ENCODE measurements around the gene HEMGN.

The HEMGN gene

DNA sequence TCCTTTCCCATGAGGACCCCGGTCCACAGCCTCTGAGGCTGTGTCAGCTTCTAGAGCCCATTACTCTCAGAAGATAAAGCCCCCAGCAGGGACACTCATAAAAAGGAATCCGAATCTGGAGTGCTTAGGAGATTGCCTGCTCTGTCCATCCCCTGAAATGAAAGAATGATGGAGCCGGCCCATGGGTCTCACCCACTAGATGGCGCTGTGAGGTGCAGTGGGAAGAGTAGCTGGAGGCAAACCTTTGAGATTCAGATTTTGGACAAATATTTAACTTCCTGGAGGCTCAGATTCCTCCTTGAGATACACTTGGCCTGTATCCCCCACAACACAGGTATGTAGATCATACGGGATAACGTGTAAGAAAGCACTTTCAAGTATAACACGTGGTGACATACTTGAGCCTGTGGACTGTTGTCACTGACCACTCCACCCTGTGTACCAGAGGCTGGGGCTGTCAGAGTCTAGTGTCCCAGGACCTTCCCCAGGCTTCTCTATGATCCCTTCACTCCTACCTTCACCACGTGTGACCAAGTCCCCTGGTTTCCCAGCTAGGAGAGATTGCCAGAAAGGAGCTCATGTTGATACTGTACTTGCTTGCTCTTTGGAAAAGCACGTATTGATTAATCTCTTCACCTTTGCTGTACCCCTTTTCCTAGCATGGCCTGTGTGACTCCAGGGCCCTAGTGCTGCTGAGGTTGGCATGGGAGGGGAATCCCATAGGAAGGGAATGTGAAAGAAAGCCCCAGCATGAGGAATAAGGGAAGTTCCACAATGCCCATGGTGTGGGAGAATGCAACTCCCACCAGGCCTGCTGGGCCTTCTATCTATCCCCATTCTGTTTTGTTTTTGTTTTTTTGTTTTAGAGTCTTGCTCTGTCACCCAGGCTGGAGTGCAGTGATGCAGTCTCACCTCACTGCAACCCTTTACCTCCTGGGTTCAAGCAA lies 47.8 kb downstream of the HEMGN start:
- no peak for TF ChIP-seq SPI1 (IDR thresholded peaks at IDR 0.05; ENCODE audit: borderline replicate concordance, low read depth)
- no peak for TF ChIP-seq POLR2AphosphoS5 (IDR thresholded peaks at IDR 0.05; ENCODE audit: low read depth)
- TF ChIP-seq, protein P1, sequence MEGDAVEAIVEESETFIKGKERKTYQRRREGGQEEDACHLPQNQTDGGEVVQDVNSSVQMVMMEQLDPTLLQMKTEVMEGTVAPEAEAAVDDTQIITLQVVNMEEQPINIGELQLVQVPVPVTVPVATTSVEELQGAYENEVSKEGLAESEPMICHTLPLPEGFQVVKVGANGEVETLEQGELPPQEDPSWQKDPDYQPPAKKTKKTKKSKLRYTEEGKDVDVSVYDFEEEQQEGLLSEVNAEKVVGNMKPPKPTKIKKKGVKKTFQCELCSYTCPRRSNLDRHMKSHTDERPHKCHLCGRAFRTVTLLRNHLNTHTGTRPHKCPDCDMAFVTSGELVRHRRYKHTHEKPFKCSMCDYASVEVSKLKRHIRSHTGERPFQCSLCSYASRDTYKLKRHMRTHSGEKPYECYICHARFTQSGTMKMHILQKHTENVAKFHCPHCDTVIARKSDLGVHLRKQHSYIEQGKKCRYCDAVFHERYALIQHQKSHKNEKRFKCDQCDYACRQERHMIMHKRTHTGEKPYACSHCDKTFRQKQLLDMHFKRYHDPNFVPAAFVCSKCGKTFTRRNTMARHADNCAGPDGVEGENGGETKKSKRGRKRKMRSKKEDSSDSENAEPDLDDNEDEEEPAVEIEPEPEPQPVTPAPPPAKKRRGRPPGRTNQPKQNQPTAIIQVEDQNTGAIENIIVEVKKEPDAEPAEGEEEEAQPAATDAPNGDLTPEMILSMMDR (IDR thresholded peaks at IDR 0.05; ENCODE audit: insufficient read depth, low read length): peak; percentile 72
- TF ChIP-seq, protein P2, sequence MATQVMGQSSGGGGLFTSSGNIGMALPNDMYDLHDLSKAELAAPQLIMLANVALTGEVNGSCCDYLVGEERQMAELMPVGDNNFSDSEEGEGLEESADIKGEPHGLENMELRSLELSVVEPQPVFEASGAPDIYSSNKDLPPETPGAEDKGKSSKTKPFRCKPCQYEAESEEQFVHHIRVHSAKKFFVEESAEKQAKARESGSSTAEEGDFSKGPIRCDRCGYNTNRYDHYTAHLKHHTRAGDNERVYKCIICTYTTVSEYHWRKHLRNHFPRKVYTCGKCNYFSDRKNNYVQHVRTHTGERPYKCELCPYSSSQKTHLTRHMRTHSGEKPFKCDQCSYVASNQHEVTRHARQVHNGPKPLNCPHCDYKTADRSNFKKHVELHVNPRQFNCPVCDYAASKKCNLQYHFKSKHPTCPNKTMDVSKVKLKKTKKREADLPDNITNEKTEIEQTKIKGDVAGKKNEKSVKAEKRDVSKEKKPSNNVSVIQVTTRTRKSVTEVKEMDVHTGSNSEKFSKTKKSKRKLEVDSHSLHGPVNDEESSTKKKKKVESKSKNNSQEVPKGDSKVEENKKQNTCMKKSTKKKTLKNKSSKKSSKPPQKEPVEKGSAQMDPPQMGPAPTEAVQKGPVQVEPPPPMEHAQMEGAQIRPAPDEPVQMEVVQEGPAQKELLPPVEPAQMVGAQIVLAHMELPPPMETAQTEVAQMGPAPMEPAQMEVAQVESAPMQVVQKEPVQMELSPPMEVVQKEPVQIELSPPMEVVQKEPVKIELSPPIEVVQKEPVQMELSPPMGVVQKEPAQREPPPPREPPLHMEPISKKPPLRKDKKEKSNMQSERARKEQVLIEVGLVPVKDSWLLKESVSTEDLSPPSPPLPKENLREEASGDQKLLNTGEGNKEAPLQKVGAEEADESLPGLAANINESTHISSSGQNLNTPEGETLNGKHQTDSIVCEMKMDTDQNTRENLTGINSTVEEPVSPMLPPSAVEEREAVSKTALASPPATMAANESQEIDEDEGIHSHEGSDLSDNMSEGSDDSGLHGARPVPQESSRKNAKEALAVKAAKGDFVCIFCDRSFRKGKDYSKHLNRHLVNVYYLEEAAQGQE (IDR thresholded peaks at IDR 0.05; ENCODE audit: insufficient replicate concordance, low read depth): no peak
- no peak for TF ChIP-seq GABPA (IDR thresholded peaks at IDR 0.05; ENCODE audit: low read depth)
- Histone ChIP-seq H3K27me3 (ENCODE audit: insufficient read depth, poor library complexity, severe bottlenecking) (no peaks in the 10 kb centered on the region), H3K4me3 (replicated peaks; ENCODE audit: insufficient read depth, low read length) (no peak overlapping the region), H3K27ac (replicated peaks) (no peak overlapping the region)
- DNase-seq (ENCODE audit: low read depth in 1 of 2, low spot score in 1 of 2): peak in 1 of 2 experiments; percentile 58

DNA sequence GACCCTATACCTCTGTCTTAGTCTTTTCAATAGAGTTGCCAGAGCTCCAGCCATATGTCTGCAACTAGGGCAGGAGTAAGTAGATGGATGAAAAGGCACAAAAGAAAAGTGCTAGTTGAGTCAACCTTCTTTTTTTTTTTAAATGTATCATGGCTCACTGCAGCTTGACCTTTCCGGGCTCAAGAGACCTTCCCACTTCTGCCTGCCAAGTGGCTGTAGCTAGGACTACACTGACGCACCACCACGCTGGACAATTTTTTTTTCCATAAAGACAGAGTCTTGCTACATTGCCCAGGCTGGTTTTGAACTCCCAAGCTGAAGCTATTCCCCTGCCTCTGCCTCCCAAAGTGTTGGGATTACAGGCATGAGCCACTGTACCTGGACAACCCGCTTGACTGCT lies 57.6 kb downstream of the HEMGN start:
- Histone ChIP-seq H3K4me3 (replicated peaks; ENCODE audit: insufficient read depth, low read length) (no peak overlapping the region), H3K27me3 (ENCODE audit: insufficient read depth, poor library complexity, severe bottlenecking) (no peaks in the 10 kb centered on the region), H3K27ac (replicated peaks) (no peak overlapping the region)
- no peak for DNase-seq (ENCODE audit: low read depth in 1 of 2, low spot score in 1 of 2)
- TF ChIP-seq, protein P1 (IDR thresholded peaks at IDR 0.05; ENCODE audit: insufficient read depth, low read length): no peak
- no peak for TF ChIP-seq GABPA (IDR thresholded peaks at IDR 0.05; ENCODE audit: low read depth)
- TF ChIP-seq, protein P2 (IDR thresholded peaks at IDR 0.05; ENCODE audit: insufficient replicate concordance, low read depth): no peak
- TF ChIP-seq SPI1 (IDR thresholded peaks at IDR 0.05; ENCODE audit: borderline replicate concordance, low read depth): no peak
